Right cardiac atrium (tissue), 5 donors: ENCODE results near the gene TTBK2. TPM values are rescaled to one million over a fixed set of nuclear protein-coding genes. Genes with fewer than 3 reads are reported as not detected.
"Not testable (repeated sequence)": the region's sequence is repeated elsewhere in the genome, so short reads cannot be mapped to it uniquely, and the experiment has no call there.

ENCODE experiments used
- ATAC-seq, 2 donors: fragments of 200-7000 bp; cut with Tn5 transposase; one replicate each; pipeline versions ENCODE4 v1.8.0 to v1.9.1; 2020; ENCODE audit warnings: moderate library complexity in 2 of 2, mild to moderate bottlenecking in 1 of 2
- DNase-seq, 3 donors: peaks; one replicate each; pipeline ENCODE4 v3.0.0-alpha.2; 2020
- H3K27ac ChIP-seq: one replicate; pipeline ENCODE4 v1.5.1; 2013; ENCODE audit warnings: mild to moderate bottlenecking, low read length, control low read depth, moderate library complexity
- H3K27me3 ChIP-seq: one replicate; pipeline ENCODE4 v1.6.1; 2013; ENCODE audit not compliant: control insufficient read depth, insufficient read depth
- H3K4me1 ChIP-seq: one replicate; pipeline ENCODE4 v1.6.1; 2013; ENCODE audit warnings: low read length; ENCODE audit not compliant: control insufficient read depth, insufficient read depth
- H3K4me3 ChIP-seq: one replicate; pipeline ENCODE4 v1.5.1; 2013; ENCODE audit warnings: low read length, control low read depth
- H3K9me3 ChIP-seq: one replicate; pipeline ENCODE4 v1.6.1; 2013; ENCODE audit warnings: low read length; ENCODE audit not compliant: control insufficient read depth
- WGBS: extraction: QIAGEN DNeasy Blood & Tissue Kit; methylation state at CpG from one replicate; pipeline ENCODE4 v1.1.7; 2013; 5-methylcytosine and 5-hydroxymethylcytosine counted together
- intact Hi-C, 4 donors: fragments of 100-400 bp; cut with DNase I; formaldehyde crosslinking; loops; one replicate each; pipeline versions ENCODE4 v1.11.0 to v1.14.0; 2022 to 2023
- polyA plus RNA-seq: library from polyadenylated mRNA; stranded (reverse); fragments of 200-250 nt; gene quantifications from one replicate; pipeline ENCODE4 v1.2.3, GENCODE V29; 2013
- total RNA-seq, 4 donors: library from RNA; stranded (reverse); fragmentation: NEBNext Ultra II Directional; extraction: Animal tissue kit (Norgen Biotek cat#: 25700); gene quantifications; one replicate each; pipeline ENCODE4 v1.2.1, GENCODE V29; 2021
- donor health status: healthy with polysubstance abuse.
- donor health status: DM: no; HTN: yes; CAD: no.
- donor health status: DM: no; HTN: no; CAD: no.
- donor health status: DM: no; HTN: yes; CAD: no; lungs with severe emphysema.
- donor health status: DM: yes; HTN: yes; CAD: no.

Gene TTBK2
- total and polyA plus RNA-seq, 5 donors = 7.9 to 38.6 (median 29.1) TPM

DNA sequence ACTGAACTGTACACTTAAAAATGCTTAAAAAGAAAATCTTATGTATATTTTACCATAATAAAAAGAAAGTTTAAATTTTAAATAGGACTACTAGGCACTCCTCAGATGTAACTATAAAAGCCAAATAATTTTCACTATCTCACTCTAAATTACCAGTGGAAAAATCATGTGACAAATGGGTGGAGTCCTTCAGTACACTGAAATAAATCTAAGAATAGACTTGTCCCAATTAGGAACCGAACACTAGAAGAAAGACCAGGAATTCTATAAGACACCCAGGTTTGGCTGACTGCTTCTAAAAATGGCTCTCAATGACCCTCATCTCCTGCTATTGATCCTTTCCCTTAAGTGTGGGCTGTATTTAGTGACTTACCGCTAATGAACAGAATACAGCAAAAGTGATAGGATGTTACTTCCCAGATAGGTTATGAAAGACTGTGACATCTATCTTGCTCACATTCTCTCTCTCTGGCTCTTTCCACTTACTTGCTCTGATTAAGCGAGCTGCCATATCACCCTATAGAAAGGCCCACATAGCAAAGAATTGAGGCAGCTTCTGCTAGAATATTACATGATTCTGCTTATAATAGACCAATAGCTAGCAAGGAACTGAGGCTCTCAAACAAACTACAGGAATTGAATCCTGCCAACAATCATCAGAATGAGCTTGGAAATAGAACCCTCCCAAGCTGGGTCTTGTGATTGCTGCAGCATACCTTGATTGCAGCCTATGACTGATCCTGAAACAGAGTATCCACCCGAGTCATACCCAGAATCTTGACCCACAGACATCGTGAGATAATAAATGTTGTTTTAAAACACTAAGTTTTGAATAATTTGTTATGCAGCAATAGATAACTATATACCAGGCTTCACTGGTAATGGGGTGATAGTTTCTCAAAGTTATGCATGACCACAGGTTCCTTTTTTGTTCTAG is 16.9 kb downstream of the TTBK2 start:
- Histone ChIP-seq H3K27ac (peak overlapping the region; percentile 36), H3K4me3 (no peak overlapping the region), H3K4me1 (peaks cover 3% of the 10 kb centered on the region), H3K27me3 (no peaks in the 10 kb centered on the region), H3K9me3 (no peaks in the 10 kb centered on the region)
- intact Hi-C loops = no loop called here
- WGBS = 60% methylated on average over 5 of the region's 5 CpGs
- ATAC-seq (peak; percentile 34 to 48), DNase-seq (no peak)

DNA sequence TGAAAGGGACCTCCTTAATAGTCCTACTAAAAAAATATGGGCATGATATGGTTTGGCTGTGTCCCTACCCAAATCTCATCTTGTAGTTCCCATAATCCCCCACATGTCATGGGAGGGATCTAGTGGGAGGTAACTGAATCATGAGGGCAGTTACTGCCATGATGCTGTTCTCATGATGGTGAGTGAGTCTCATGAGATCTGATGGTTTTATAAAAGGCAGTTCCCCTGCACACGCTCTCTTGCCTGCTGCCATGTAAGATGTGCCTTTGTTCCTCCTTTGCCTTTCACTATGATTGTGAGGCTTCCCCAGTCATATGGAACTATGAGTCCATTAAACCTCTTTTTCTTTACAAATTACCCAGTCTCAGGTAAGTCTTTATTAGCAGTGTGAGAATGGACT is 26.7 kb downstream of the TTBK2 start:
- H3K27me3 ChIP-seq, intact Hi-C loops, H3K9me3 ChIP-seq, H3K27ac ChIP-seq, H3K4me3 ChIP-seq, ATAC-seq, H3K4me1 ChIP-seq, DNase-seq: not testable (repeated sequence)
- WGBS = 90% methylated on average over 1 of the region's 1 CpG

DNA sequence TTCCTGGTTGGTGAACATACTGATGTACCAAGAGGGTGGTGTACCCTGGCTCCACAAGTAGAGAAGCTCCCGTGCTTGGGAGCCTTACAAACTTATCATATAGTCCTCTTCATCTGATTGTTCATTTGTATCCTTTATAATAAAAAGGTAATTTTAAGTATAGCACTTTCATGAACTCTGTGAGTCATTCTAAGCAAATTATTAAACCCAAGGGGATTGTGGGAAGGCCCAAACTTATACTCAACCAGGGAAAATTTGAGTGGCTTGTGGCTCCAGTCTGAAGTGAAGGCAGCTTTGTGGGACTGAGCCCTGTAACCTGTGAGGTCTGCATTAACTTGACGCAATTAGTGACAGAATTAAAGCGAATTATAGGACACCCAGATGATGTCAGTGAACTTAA is 29.0 kb downstream of the TTBK2 start:
- Histone ChIP-seq H3K27ac (no peak overlapping the region), H3K9me3 (no peaks in the 10 kb centered on the region), H3K4me3 (no peak overlapping the region), H3K27me3 (no peaks in the 10 kb centered on the region), H3K4me1 (peaks cover 6% of the 10 kb centered on the region)
- no peak for DNase-seq
- no peak for ATAC-seq
- 93% methylated on average over 3 of the region's 3 CpGs for WGBS
- intact Hi-C loops = no loop called here

DNA sequence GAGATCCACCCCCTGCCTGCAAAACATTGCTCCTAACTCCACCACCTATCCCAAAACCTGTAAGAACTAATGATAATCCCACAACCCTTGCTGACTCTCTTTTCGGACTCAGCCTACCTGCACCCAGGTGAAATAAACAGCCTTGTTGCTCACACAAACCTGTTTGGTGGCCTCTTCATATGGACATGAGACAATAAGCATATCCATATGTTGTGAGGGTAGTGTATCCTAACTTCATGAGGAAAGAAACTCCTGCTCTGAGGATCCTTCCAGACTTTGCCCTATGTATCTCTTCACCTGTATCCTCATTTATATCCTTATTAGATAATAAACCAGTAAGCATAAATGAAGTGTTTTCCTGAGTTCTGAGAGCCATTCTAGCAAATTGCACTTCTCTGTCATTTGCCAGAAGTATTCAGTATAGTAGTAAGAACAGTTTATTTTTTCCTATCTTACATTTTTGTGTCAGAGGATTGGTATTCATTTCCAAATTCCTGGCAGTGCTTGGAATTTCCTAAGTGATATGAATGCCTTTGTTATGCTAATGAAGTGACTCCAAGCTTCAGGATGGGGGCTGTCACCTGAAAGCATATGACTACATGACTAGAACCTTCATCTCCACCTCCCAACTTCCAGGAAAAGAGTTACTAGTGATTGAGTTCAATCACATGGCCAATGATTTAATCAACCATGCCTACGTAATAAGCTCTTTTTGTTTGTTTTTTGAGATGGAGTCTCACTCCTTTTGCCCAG is 30.2 kb downstream of the TTBK2 start:
- Histone ChIP-seq H3K9me3 (no peaks in the 10 kb centered on the region), H3K4me3 (no peak overlapping the region), H3K4me1 (peaks cover 6% of the 10 kb centered on the region), H3K27me3 (no peaks in the 10 kb centered on the region), H3K27ac (no peak overlapping the region)
- WGBS = 76% methylated on average over 2 of the region's 2 CpGs
- peak; percentile 16 to 48 for ATAC-seq
- intact Hi-C loops = no loop called here
- DNase-seq = no peak

DNA sequence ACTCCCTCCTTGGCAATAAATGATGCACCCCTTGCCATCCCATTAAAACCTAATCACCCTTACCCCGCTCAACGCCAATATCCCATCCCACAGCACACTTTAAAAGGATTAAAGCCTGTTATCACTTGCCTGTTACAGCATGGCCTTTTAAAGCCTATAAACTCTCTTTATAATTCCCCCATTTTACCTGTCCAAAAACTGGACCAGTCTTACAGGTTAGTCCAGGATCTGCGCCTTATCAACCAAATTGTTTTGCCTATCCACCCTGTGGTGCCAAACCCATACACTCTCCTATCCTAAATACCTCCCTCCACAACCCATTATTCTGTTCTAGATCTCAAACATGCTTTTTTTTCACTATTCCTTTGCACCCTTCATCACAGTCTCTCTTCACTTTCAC is 33.2 kb downstream of the TTBK2 start:
- WGBS = 93% methylated on average over 3 of the region's 3 CpGs
- DNase-seq, H3K4me1 ChIP-seq, H3K27ac ChIP-seq, H3K27me3 ChIP-seq, H3K9me3 ChIP-seq, H3K4me3 ChIP-seq, intact Hi-C loops, ATAC-seq: not testable (repeated sequence)

DNA sequence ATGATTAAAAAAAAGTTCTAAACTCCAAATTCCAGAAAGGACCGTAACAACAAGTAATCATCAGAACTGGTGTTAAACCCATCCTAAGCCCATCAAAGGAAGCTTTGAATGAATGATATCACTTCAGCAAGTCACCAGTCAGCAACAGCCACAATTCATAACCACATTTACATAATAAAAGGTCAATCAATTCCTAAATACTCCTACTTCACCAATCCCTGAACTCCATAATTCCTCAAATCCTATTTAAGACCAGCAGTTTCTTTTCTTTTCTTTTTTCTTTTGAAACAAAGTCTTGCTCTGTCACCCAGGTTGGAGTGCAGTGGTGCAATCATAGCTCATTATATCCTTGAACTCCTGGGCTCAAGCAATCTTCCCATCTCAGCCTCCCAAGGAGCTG is 40.5 kb downstream of the TTBK2 start:
- WGBS = 93% methylated on average over 1 of the region's 1 CpG
- Histone ChIP-seq H3K27ac (no peak overlapping the region), H3K4me3 (no peak overlapping the region), H3K9me3 (no peaks in the 10 kb centered on the region), H3K27me3 (no peaks in the 10 kb centered on the region), H3K4me1 (no peaks in the 10 kb centered on the region)
- intact Hi-C loops = no loop called here
- DNase-seq (no peak), ATAC-seq (no peak)

DNA sequence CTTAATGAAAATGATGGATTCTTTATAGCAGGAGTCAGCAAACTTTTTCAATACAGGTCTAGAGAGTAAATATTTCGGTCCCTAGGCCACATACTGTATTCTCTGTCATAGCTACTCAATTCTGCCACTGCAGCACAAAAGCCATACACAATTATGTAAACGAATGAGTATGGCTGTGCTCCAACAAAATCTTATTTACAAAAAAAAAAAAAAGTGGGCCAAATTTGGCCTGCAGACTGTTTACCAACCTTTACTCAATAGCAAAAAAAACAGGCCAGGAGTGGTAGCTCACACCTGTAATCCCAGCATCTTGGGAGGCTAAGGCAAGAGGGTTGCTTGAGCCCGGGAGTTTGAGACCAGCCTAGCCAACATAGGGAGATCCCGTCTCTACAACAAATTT is 41.1 kb downstream of the TTBK2 start:
- DNase-seq = no peak
- Histone ChIP-seq H3K4me1 (no peaks in the 10 kb centered on the region), H3K4me3 (no peak overlapping the region), H3K27me3 (no peaks in the 10 kb centered on the region), H3K27ac (no peak overlapping the region), H3K9me3 (no peaks in the 10 kb centered on the region)
- intact Hi-C loops = no loop called here
- 85% methylated on average over 4 of the region's 4 CpGs for WGBS
- no peak for ATAC-seq

DNA sequence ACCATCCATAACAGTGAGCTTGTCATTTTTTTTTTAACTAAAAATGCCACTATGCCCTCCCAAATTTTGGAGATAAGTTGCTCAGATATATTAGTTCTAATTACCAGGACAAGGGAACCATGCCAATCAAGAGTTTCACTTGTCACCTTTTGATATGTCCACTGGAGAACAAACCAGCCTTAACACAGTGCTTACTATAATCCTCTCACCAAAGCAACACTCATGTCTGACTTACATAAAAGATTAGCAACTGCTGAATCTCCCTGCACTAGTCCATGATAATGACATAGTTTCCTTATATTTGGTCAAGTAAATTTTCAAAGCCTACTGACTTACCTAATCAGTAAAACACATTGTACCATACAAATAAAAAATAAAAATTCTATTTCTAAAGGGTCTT is 44.4 kb downstream of the TTBK2 start:
- intact Hi-C loops = no loop called here
- H3K9me3 ChIP-seq = no peaks in the 10 kb centered on the region
- no peaks in the 10 kb centered on the region for H3K4me1 ChIP-seq
- no peaks in the 10 kb centered on the region for H3K27me3 ChIP-seq
- H3K4me3 ChIP-seq = no peak overlapping the region
- ATAC-seq (peak in 1 of 2 donors; percentile 43), DNase-seq (no peak)
- no peak overlapping the region for H3K27ac ChIP-seq

DNA sequence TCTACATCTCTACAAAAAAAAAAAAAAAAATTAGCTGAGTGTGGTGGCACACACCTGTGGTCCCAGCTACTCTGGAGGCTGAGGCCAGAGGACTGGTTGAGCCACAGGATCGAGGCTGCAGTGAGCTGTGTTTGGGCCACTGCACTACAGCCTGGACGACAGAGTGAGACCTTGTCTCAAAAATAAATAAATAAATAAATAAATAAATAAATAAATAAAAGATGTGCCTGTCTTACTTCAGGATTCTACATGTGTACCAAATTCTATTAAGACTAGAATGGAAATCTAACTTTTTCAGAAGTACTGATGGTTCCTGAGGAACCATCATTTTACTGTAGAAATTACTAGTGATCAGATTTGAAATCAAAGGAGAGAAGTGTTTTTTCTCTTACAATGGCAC is 51.9 kb downstream of the TTBK2 start:
- intact Hi-C loops = no loop called here
- ATAC-seq (no peak), DNase-seq (no peak)
- over 99% methylated on average over 2 of the region's 2 CpGs for WGBS
- no peak overlapping the region for H3K27ac ChIP-seq
- no peaks in the 10 kb centered on the region for H3K4me1 ChIP-seq
- H3K4me3 ChIP-seq = no peak overlapping the region
- no peaks in the 10 kb centered on the region for H3K9me3 ChIP-seq
- H3K27me3 ChIP-seq = no peaks in the 10 kb centered on the region

DNA sequence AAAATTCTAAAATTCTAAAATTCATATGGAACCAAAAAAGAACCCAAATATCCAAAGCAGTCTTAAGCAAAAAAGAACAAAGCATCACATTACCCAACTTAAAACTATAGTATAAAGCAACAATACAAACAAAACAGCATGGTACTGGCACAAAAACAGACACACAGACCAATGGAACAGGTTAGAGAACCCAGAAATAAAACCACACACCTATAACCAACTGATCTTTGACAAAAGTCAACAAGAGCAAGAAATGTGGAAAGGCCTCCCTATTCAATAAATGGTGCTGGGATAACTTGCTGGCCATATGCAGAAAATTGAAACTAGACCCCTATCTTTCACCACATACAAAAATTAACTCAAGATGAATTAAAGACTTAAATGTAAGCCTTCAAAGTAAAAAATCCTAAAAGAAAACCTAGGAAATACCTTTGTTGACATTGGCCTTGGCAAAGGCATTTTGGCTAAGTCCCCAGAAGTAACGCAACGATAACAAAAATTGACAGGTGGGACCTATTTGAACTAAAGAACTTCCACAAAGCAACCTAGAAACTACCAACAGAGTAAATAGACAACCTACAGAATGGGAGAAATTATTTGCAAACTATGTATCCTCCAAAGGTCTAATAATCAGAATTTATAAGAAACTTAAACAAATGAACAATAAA is 56.9 kb downstream of the TTBK2 start:
- 47% methylated on average over 2 of the region's 2 CpGs for WGBS
- no peaks in the 10 kb centered on the region for H3K9me3 ChIP-seq
- H3K27me3 ChIP-seq = no peaks in the 10 kb centered on the region
- H3K4me3 ChIP-seq = no peak overlapping the region
- peaks cover 3% of the 10 kb centered on the region for H3K4me1 ChIP-seq
- intact Hi-C loops = no loop called here
- DNase-seq = no peak
- ATAC-seq = no peak
- no peak overlapping the region for H3K27ac ChIP-seq
